Nucleus accumbens (tissue), 56 donors: Measurements from ENCODE around the gene DDA1.
"Not testable (repeated sequence)": the region's sequence is repeated elsewhere in the genome, so short reads cannot be mapped to it uniquely, and the experiment has no call there.

Source experiments
- DNase-seq, 56 donors: peaks; one replicate each; lab custom pipeline; 2025; lab: John Stamatoyannopoulos, UW

Gene DDA1

GRCh38 chr19:17286263-17286662 lies 23.1 kb upstream of the DDA1 start:
- no peak for DNase-seq

- no peak for DNase-seq
These were observed 22.6 kb upstream of the DDA1 start for GRCh38 chr19:17286752-17287151.

- peak in 21 of 56 donors; percentile 1 to 46 (median 16) for DNase-seq
These were observed 19.9 kb upstream of the DDA1 start for GRCh38 chr19:17289489-17289888.

GRCh38 chr19:17292301-17293074 lies 16.9 kb upstream of the DDA1 start:
- DNase-seq, result peak in 24 of 56 donors; percentile 0 to 63 (median 14)

- no peak for DNase-seq
These were observed 15.8 kb upstream of the DDA1 start for GRCh38 chr19:17293605-17294004.

- peak in 1 of 56 donors; percentile 32 for DNase-seq
These were observed 15.1 kb upstream of the DDA1 start for GRCh38 chr19:17294051-17294891.

- DNase-seq, result not testable (repeated sequence)
These were observed 13.8 kb upstream of the DDA1 start for GRCh38 chr19:17295551-17295950.

- DNase-seq, result no peak
These were observed 13.1 kb upstream of the DDA1 start for GRCh38 chr19:17296273-17296672.

GRCh38 chr19:17296976-17297375 lies 12.4 kb upstream of the DDA1 start:
- DNase-seq, result no peak

GRCh38 chr19:17300992-17301619 lies 8.3 kb upstream of the DDA1 start:
- no peak for DNase-seq

- DNase-seq, result peak in 42 of 56 donors; percentile 12 to 74 (median 41)
These were observed 6.8 kb upstream of the DDA1 start for GRCh38 chr19:17302391-17303166.

- DNase-seq, result peak; percentile 13 to 97 (median 85)
These were observed 6.0 kb upstream of the DDA1 start, which contains the start of gene ABHD8 for GRCh38 chr19:17303167-17303939. Gene ABHD8 (minus strand): TSS chr19:17303425. CDS start chr19:17301616, 1,809 bp downstream.

GRCh38 chr19:17303940-17304267 lies 5.5 kb upstream of the DDA1 start:
- peak in 1 of 56 donors; percentile 18 for DNase-seq

- DNase-seq, result peak in 5 of 56 donors; percentile 10 to 41 (median 17)
These were observed 4.8 kb upstream of the DDA1 start for GRCh38 chr19:17304386-17305215.

- DNase-seq, result no peak
These were observed 4.2 kb upstream of the DDA1 start for GRCh38 chr19:17305216-17305516.

- peak; percentile 57 to 99 (median 94) for DNase-seq
These were observed 3.7 kb upstream of the DDA1 start, which contains the start of gene MRPL34 for GRCh38 chr19:17305517-17306284. Gene MRPL34 (plus strand): TSS chr19:17305872. CDS start chr19:17305893, 21 bp downstream.

GRCh38 chr19:17306285-17306714 lies 3.1 kb upstream of the DDA1 start:
- DNase-seq, result peak in 2 of 56 donors; percentile 50 to 61

GRCh38 chr19:17307876-17308377 lies 1.4 kb upstream of the DDA1 start:
- no peak for DNase-seq
